OCI-LY7 (cell line): ENCODE results near the gene DNAH3. TPM values are rescaled to one million over a fixed set of nuclear protein-coding genes. Genes with fewer than 3 reads are reported as not detected.
"Not testable (repeated sequence)": the region's sequence is repeated elsewhere in the genome, so short reads cannot be mapped to it uniquely, and the experiment has no call there.

Experiments used
- BruUV-seq: library from RNA; stranded (reverse); fragments of 400-500 nt; replicated peaks from 2 replicates; lab custom pipeline; 2021; lab: Mats Ljungman, UMichigan
- CTCF ChIA-PET: fragments of 300-600 bp; sonication (Branson Sonifier 250); formaldehyde crosslinking; loops from one replicate; lab custom pipeline; 2022; ENCODE audit warnings: antibody characterized with exemption; ENCODE audit not compliant: unreplicated experiment; lab: Charles Lee
- POLR2A ChIA-PET: fragments of 300-600 bp; sonication (Branson Sonifier 250); formaldehyde crosslinking; loops from one replicate; lab custom pipeline; 2022; ENCODE audit warnings: antibody characterized with exemption; lab: Charles Lee
- DNase-seq: peaks from one replicate; pipeline ENCODE4 v3.0.0-alpha.2; 2015; ENCODE audit warnings: low spot score
- H2AFZ ChIP-seq: fragments of 200-600 bp; sonication (generic), shearing (Covaris generic); 2 replicates; pipeline ENCODE4 v1.6.1; 2014; ENCODE audit warnings: mild to moderate bottlenecking, antibody characterized with exemption, low read length, moderate library complexity
- H3K27ac ChIP-seq: fragments of 200-600 bp; sonication (generic); 2 replicates; pipeline ENCODE4 v1.5.1; 2014; ENCODE audit warnings: mixed run types, low read depth, mild to moderate bottlenecking, moderate library complexity, low read length, inconsistent platforms; ENCODE audit not compliant: poor library complexity, severe bottlenecking
- H3K36me3 ChIP-seq: fragments of 200-600 bp; sonication (generic); 2 replicates; pipeline ENCODE4 v1.6.1; 2014; ENCODE audit warnings: mild to moderate bottlenecking, antibody characterized with exemption, low read length, moderate library complexity, mixed read lengths; ENCODE audit not compliant: insufficient read depth
- H3K4me1 ChIP-seq: fragments of 200-600 bp; sonication (generic); 2 replicates; pipeline ENCODE4 v1.5.1; 2014; ENCODE audit warnings: mild to moderate bottlenecking, low read length; ENCODE audit not compliant: insufficient read depth, poor library complexity, severe bottlenecking
- H3K4me2 ChIP-seq: fragments of 200-600 bp; sonication (generic); 2 replicates; pipeline ENCODE4 v1.6.1; 2014; ENCODE audit warnings: mild to moderate bottlenecking, low read length
- H3K4me3 ChIP-seq: fragments of 200-600 bp; sonication (generic); 2 replicates; pipeline ENCODE4 v1.5.1; 2014; ENCODE audit warnings: mild to moderate bottlenecking, low read depth, low read length; ENCODE audit not compliant: poor library complexity, severe bottlenecking
- H3K79me2 ChIP-seq: fragments of 200-600 bp; sonication (generic); 2 replicates; pipeline ENCODE4 v1.6.1; 2016; ENCODE audit warnings: low read depth, mild to moderate bottlenecking, low read length, moderate library complexity, mixed read lengths; ENCODE audit not compliant: insufficient read depth
- H3K9me2 ChIP-seq: fragments of 200-600 bp; sonication (generic); 2 replicates; pipeline ENCODE4 v1.6.1; 2016; ENCODE audit warnings: mild to moderate bottlenecking, low read length, mixed read lengths; ENCODE audit not compliant: insufficient read depth
- H3K9me3 ChIP-seq: fragments of 200-600 bp; sonication (generic); 2 replicates; pipeline ENCODE4 v1.6.1; 2014; ENCODE audit warnings: mild to moderate bottlenecking, mixed run types, low read length, mixed read lengths
- H4K20me1 ChIP-seq: fragments of 200-600 bp; sonication (generic); 2 replicates; pipeline ENCODE4 v1.6.1; 2014; ENCODE audit warnings: mild to moderate bottlenecking, antibody characterized with exemption, low read length, moderate library complexity, mixed read lengths; ENCODE audit not compliant: insufficient read depth
- EZH2phosphoT487 ChIP-seq: fragments of 200-600 bp; sonication (generic); IDR thresholded peaks from 2 replicates; pipeline ENCODE4 v1.6.1; 2018; ENCODE audit warnings: low read depth, borderline replicate concordance, mild to moderate bottlenecking, mixed run types, antibody characterized with exemption, low read length, moderate library complexity, mixed read lengths
- intact Hi-C: fragments of 100-400 bp; cut with micrococcal nuclease; formaldehyde crosslinking; loops from one replicate; pipeline ENCODE4 v1.10.0; 2022; ENCODE audit not compliant: unreplicated experiment
- total RNA-seq, 2 experiments: library from RNA; depleted of rRNA in 1 of 2; stranded (reverse); fragments of >200 nt in 1 of 2; shearing (Covaris generic) in 1 of 2; gene quantifications; 2 replicates each; pipeline ENCODE4 v1.2.3, GENCODE V29; 2014 to 2022
- TF ChIP-seq, protein P1 (sequence below): fragments of 200-600 bp; sonication (generic); conservative IDR thresholded peaks from 2 replicates; pipeline ENCODE4 v1.5.1; 2014; ENCODE audit warnings: mild to moderate bottlenecking, antibody characterized with exemption, low read length, moderate library complexity, mixed read lengths

DNAH3 gene
- total RNA-seq, 2 experiments from 2014 or later: not detected

DNA sequence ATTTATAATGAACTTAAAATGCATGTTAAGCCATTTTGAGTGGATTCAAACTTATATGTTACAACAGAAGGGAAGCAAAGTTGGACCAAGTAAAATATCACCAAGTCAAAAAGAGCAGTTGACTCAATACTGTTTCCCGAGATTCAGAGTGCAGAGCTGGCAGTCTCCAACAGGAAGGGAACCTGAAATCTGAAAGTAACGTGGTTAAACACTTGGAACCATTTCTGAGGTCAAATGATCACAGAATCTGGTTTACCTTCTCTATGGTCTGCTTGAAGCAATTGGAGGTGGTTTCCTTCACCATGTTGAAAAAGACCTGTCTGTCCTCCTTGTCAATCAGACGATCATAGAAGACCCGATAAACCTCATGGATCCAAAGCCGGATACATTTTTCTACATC is 163.6 kb downstream of the DNAH3 start:
- Histone ChIP-seq H2AFZ (no peak overlapping the region), H3K79me2 (no peaks in the 10 kb centered on the region)

DNA sequence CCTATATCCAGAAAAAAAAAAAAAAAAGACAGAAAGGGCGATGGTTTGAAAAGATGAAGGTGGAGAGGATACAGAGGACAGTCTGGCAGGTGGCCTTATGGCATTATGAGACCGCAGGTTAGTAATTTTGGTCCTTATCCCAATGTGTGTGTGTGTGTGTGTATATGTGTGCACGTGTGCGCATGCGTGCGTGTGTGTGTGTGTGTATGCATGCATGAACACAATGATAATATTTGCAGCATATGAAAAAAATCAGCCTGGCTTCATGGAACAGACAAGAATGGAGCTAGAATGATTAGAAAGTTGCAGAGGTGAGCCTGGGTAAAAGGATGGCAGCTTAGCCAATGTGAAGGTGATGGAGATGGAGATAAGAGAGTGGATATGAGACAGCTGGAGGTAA is 166.6 kb downstream of the DNAH3 start:
- POLR2A ChIA-PET: interaction anchor here (0.7 kb wide), 1 partner anchor 130 kb away, joined by 4 read pairs; no protein-coding TSS in a partner anchor
- Histone ChIP-seq H3K27ac (no peak overlapping the region), H3K79me2 (no peaks in the 10 kb centered on the region), H3K4me3 (no peak overlapping the region), H3K9me2 (no peaks in the 10 kb centered on the region), H3K9me3 (no peaks in the 10 kb centered on the region), H4K20me1 (no peaks in the 10 kb centered on the region), H2AFZ (no peak overlapping the region), H3K36me3 (no peaks in the 10 kb centered on the region), H3K4me1 (no peaks in the 10 kb centered on the region), H3K4me2 (no peak overlapping the region)
- BruUV-seq: no TSS peak
- CTCF ChIA-PET: no interaction called here
- no peak for DNase-seq
- TF ChIP-seq, protein P1, sequence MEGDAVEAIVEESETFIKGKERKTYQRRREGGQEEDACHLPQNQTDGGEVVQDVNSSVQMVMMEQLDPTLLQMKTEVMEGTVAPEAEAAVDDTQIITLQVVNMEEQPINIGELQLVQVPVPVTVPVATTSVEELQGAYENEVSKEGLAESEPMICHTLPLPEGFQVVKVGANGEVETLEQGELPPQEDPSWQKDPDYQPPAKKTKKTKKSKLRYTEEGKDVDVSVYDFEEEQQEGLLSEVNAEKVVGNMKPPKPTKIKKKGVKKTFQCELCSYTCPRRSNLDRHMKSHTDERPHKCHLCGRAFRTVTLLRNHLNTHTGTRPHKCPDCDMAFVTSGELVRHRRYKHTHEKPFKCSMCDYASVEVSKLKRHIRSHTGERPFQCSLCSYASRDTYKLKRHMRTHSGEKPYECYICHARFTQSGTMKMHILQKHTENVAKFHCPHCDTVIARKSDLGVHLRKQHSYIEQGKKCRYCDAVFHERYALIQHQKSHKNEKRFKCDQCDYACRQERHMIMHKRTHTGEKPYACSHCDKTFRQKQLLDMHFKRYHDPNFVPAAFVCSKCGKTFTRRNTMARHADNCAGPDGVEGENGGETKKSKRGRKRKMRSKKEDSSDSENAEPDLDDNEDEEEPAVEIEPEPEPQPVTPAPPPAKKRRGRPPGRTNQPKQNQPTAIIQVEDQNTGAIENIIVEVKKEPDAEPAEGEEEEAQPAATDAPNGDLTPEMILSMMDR: no peak
- TF ChIP-seq EZH2phosphoT487: no peak
- intact Hi-C loops: no loop called here

More for the DNA sequence above, 163.6 kb downstream of the DNAH3 start:
- Histone ChIP-seq H3K9me2 (no peaks in the 10 kb centered on the region), H3K4me2 (no peak overlapping the region), H4K20me1 (no peaks in the 10 kb centered on the region), H3K36me3 (no peaks in the 10 kb centered on the region), H3K27ac (no peak overlapping the region), H3K4me1 (no peaks in the 10 kb centered on the region), H3K9me3 (no peaks in the 10 kb centered on the region), H3K4me3 (no peak overlapping the region)
- intact Hi-C loops: no loop called here
- no TSS peak for BruUV-seq
- POLR2A ChIA-PET: no interaction called here
- no peak for TF ChIP-seq EZH2phosphoT487
- TF ChIP-seq, protein P1: no peak
- CTCF ChIA-PET: no interaction called here
- no peak for DNase-seq

DNA sequence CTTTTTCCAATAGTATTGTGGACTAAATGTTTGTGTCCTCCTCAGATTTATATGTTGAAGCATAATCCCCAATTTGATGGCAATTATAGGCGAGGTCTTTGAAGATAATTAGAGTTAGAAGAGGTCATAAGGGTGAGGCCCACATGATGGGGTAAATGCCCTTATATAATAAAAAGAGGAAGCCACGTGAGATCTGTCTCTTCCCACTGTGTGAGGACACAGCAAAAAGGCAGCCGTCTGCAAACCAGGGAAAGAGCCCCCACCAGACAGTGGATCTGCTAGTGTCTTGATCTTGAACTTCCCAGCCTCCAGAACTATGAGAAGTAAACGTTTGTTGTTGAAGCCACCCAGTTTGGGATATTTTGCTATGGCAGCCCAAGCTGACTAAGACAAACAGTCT is 174.1 kb downstream of the DNAH3 start:
- intact Hi-C loops: no loop called here
- no peak for DNase-seq
- Histone ChIP-seq H3K9me2 (no peaks in the 10 kb centered on the region), H3K4me3 (no peak overlapping the region), H3K27ac (no peak overlapping the region), H3K4me1 (no peaks in the 10 kb centered on the region), H3K79me2 (no peaks in the 10 kb centered on the region), H2AFZ (no peak overlapping the region), H3K36me3 (no peaks in the 10 kb centered on the region), H3K4me2 (no peak overlapping the region), H3K9me3 (no peaks in the 10 kb centered on the region), H4K20me1 (no peaks in the 10 kb centered on the region)
- ChIA-PET CTCF (no interaction called here), POLR2A (no interaction called here)
- BruUV-seq: no TSS peak
- TF ChIP-seq, protein P1: no peak
- no peak for TF ChIP-seq EZH2phosphoT487

DNA sequence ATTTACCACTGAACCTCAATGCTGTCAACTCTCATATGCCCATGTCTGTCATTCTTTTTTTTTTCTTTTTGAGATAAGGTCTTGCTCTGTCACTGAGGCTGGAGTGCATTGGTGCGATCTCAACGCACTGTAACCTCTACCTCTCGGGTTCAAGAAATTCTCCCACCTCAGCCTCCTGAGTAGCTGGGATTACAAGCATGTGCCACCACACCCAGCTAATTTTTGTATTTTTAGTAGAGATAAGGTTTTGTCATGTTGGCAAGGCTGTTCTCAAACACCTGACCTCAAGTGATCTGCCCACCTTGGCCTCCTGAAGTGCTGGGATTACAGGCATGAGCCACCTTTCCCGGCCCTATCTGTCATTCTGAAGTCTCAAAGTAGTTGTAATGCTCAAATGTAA is 177.4 kb downstream of the DNAH3 start:
- H3K4me1 ChIP-seq, BruUV-seq, H3K79me2 ChIP-seq, H3K4me2 ChIP-seq, DNase-seq, H3K27ac ChIP-seq, intact Hi-C loops, CTCF ChIA-PET, H4K20me1 ChIP-seq, H2AFZ ChIP-seq, H3K36me3 ChIP-seq, H3K9me3 ChIP-seq, H3K9me2 ChIP-seq, H3K4me3 ChIP-seq: not testable (repeated sequence)
- POLR2A ChIA-PET: interaction anchor here (0.6 kb wide), 1 partner anchor 862 kb away, joined by 3 read pairs; no protein-coding TSS in a partner anchor
